HG03521 (cell line): ENCODE data around the gene GAPDH.
"Not testable (repeated sequence)": the region's sequence is repeated elsewhere in the genome, so short reads cannot be mapped to it uniquely, and the experiment has no call there.

Source experiments
- ATAC-seq: cut with Tn5 transposase; IDR thresholded peaks from one replicate; pipeline ENCODE4 v1.9.1; 2021; ENCODE audit warnings: mild to moderate bottlenecking, moderate library complexity; ENCODE audit not compliant: unreplicated experiment

The GAPDH gene

GRCh38 chr12:6541371-6542165 lies 7.3 kb downstream of the GAPDH start:
- ATAC-seq: no peak

GRCh38 chr12:6542209-6543009 lies 8.1 kb downstream of the GAPDH start:
- no peak for ATAC-seq

GRCh38 chr12:6546016-6546415 lies 11.7 kb downstream of the GAPDH start:
- no peak for ATAC-seq

- ATAC-seq: no peak
Measured at GRCh38 chr12:6547566-6547965, 13.2 kb downstream of the GAPDH start.

GRCh38 chr12:6547987-6548386 lies 13.7 kb downstream of the GAPDH start:
- no peak for ATAC-seq

GRCh38 chr12:6548556-6548955 lies 14.2 kb downstream of the GAPDH start:
- no peak for ATAC-seq

GRCh38 chr12:6548966-6549683 lies 14.8 kb downstream of the GAPDH start:
- ATAC-seq: no peak

GRCh38 chr12:6549684-6550151 lies 15.4 kb downstream of the GAPDH start:
- ATAC-seq: no peak

DNA sequence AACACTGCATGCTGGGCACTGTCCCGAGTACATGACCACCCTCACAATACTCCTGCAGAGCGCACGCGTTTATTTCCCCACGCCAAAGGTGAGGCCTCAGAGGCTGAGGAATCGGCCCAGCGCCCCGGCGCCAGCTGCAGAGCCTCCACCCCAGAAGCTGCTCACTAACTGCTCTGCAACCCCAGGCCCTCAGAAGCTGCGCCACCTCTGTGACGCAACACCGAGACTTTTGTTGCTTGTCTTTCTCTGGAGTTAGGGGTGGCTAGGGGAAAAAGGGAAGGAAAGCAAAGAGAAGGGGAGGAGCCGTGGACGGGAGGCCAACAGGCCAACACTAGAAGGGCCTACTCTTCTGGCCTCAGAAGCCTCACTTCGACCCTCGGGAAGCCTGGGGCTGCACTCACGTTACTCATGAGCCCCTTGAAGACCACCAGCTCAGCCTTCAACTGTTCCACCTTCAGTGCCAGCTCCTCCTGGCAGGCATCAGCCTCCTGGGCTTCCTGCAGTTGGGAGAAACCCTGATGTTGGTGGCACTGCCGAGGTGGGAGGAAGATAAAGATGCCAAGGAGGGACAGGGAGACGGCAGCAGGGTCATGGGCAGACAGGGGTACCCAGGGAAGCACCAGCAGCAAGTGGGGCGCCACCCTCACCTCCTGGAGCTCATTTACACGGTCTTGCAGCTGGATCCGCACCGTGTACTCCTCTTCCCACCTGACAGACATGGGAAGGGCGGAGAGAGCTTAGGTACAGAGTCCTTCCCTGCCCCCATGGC lies 16.2 kb downstream of the GAPDH start:
- ATAC-seq: no peak

DNA sequence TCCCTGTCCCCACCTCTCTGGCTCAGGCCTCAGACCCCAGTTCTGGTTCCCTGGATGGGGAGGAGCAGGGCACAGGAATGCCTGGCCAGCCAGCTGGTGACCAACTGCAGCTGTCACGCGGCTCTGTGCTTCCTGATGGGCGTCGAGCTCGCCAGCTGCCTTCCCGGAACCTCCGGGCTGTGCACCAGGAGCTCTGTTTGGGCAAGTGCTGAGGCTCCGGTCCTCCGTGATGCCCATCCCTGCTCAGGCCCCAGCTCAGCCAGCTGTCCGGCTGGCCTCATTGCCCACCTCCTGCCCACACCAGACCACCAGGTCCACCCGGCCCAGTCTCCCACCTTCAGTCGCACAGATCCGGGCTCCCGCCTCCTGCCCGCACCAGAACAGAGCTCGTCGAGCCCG lies 16.7 kb downstream of the GAPDH start:
- no peak for ATAC-seq

DNA sequence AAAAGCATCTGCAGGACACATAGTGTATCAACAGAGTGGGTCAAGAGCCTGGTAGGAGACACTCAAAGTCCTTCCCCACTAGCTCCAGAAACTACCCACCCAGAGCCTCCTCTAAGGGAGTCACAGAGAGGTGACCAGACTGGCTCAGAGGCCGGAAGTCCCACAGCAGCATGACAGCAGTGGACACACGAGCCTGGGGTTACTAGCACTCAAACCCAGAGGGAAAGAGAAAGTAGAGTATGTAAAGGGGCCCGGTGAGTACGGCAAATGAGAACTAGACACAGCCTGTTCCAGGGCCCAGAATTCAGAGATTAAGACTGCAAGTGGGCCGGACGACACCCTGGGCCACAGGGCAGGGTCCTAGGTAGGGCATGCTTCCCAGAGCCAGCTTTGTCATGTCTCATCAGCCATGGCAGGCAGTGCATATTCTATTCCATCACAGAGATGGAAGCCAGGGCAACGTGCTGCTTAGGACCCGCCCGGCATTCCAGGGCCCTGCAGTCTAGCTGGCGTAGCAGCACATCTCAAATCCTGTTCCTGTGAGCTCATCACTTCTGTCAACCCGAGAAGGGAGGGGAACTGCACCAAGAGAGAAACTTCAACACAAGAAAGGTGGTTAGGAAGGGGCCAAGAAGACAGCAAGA lies 17.3 kb downstream of the GAPDH start:
- ATAC-seq: no peak

- no peak for ATAC-seq
Measured at GRCh38 chr12:6552140-6552551, 17.8 kb downstream of the GAPDH start.

DNA sequence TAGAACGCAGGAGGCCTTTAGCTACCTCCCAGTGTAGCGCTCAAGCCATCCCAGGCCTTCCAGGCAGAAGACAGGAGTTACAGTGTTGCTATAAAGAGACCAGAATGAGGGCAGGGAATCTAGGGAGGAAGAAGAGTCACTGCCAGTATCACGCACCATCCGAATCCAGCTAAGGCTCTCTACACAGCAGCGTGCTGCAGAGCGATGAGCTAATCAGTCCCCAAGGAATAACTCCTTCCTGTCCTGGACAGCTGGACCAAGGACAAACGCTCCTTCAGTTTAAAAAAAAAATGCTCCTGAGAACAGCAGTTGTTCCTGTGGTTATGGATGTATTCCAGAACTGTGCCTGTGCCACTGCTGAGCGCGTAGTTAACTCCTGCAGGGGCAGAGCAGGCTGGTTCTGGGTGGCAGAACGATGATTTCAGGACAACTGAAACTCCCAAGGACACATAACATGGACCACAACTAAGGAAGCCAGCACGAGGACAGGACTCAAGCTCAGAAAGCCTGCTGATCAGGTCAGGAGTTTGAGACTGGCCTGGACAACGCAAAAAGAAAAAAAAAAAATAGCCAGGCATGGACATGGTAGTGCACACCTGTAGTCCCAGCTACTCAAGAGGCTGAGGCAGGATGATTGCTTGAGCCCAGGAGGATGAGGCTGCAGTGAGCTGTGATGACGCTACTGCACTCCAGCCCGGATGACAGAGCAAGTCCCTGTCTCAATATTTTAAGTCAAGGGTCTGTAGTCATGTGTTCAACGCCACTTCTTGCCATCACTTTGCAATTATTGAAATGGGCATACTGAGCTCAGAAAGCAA lies 18.9 kb downstream of the GAPDH start:
- ATAC-seq: no peak

DNA sequence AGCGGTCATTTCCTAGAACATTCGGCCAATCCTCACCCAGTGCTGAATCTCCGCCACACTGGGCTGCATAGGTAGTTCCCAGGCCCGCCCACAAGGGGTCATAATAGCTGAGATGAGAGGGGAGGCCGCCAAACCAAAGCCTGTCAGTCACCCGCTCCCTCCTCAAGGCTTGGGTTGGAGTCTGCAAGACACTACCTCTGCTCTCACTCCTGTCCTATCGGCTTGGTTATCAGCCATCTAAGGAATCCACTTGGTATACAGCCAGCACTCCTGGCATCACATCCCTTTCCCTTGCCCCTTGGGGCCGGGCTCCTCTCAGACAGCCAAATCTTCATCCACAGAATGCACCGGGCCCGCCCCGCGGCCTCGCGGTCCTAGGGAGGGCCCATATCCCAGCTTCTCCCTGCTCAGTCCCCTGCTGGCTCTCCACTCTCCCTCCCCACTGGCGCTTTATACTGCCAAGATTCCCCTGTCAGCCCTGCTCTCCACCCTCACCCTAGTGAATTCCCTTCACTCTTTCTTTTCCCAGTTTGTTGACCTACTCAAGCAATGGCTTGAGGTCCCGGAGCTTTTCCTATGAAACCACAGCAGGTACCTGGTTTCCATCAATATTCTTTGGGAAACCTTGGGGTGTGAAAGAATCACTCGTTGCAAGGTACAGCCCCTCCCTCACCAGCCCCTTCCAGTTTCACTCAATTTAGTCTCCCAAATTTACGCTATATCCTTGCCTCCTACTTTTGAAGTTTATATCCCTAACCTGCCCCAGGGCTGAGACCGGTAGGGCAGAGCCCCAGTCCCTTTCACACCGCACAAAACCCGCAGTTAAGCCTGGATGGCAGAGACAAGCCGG lies 20.1 kb downstream of the GAPDH start:
- peak; percentile 44 for ATAC-seq

- peak; percentile 8 for ATAC-seq
Measured at GRCh38 chr12:6555018-6555691, 20.8 kb downstream of the GAPDH start.

DNA sequence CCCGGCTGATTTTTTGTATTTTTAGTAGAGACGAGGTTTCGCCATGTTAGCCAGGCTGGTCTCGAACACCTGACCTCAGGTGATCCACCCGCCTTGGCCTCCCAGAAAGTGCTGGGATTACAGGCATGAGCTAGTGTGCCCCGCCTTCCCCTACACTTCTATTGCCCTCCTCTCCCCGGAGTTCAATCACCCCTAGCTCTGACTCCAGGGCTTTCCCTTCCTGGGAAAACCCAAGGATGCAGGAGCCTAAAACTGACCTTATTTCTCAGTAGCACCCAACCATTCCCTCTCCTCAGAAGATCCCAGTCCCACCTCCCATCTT lies 22.1 kb downstream of the GAPDH start:
- ATAC-seq: not testable (repeated sequence)

GRCh38 chr12:6556857-6557256 lies 22.5 kb downstream of the GAPDH start:
- no peak for ATAC-seq
